DMS114 treated with DMSO at 0.1 percent for 48 hours (cell line): Measurements from ENCODE around the gene SLC6A6.

Experiments
- DNase-seq: peaks from one replicate; lab custom pipeline; 2025; ENCODE audit not compliant: unreplicated experiment; lab: John Stamatoyannopoulos, UW

The SLC6A6 gene

DNA sequence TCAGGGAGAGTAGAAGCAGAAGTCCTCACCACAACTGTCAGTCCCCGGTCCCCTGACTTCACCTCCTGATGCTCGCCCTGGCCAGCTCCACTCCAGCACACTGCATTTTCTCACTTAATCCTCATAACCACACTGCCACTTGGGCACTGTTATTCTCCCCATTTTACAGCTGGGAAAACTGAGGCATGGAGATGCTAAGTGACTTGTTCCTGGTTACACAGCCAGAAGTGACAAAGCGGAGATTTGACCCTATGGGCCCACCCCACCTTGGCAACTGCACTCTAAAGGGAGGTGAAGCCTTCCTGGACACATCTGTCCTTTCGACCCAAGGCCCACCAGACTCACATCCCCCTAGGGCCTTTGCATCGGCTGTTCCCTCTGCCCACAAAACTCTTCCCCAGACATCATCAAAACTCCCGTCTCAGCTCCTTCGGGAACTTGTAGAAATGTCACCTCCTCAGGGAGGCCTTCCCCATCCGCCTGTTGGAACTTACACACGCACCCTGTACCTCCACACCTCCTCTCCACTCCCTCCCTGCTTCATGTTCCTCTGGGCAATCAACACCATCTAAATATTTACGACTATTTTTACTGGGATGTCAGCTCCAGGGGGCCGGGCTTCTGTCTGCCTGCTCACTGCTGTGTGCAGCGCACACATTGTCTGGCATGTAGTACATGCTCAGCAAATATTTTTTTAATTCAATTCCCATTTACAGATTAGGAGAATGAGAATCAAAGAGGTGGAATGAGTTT lies 134.6 kb downstream of the SLC6A6 start:
- DNase-seq = no peak

DNA sequence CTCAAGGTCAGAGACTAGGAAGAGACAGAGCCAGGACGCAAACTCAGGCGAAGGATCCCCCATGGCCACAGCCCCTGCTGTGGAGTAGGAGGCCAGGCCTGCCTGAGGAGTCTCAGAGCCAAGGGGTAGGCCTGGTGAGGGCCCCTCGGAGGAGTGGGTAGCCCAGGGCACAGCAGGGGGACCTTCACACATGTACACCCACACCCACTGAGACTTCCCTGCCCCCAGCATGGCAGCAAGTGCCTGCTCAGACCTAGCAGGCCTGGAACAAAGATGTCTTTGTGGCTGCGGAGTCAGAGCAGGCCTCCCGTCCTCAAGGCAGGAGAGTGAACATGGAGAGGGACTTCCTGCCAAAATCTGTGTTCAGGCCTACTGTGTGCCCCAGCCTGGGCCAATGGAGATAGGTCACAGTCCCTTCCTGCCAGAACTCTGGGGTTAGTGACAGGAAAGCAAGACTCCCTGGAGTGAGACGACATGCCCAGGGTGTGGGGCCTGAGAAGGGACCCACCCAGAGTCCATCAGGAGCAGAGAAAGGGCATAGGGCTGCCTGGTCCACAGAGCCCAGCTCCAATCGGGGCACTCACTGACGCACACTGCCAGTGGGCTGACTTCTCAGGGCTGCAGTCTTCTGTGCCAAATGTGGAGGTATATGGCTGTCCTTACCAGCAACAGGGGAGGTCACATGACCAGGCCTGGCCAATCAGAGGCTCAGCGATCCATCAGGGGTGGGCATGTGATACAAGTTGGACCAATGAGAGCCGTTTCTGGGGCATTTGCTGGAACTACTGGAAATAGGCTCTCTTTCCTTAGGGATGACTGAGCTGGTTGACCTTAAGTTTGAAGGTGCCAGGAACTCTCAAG lies 135.4 kb downstream of the SLC6A6 start:
- peak; percentile 11 for DNase-seq

DNA sequence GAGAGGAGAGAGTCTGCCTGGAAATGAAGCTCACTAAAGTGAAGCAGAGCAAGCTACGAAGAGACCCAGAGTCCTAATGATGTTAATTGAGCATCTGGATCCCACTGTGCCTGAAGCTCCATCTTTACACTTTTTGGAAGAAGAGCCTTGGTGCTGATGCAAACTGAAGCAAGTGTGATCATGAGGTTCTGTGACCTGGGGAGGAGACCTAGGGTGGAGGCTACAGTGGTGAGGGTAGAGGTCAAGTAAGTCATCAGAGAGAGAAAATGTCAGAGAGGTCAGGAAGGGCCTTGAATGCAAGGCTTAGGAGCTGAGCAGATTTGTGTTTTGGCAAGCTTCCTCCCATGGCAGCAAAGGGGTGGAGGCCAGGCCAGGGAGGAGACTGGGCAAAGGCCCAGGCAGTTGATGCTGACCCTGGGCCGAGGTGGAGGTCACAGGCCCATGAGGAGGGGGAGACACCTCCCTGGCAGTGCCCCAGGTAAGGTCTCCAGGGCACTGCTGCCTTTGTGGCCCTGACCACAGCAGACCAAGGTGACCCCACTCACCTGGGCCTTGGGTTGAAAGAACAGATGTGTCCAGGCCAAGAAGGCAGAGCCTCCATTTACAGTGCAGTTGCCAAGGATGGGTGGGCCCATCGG lies 136.2 kb downstream of the SLC6A6 start:
- DNase-seq = no peak
